Activated naive CD8-positive, alpha-beta T cell (primary cell): Measurements from ENCODE around the gene TACSTD2.
"Not testable (repeated sequence)": the region's sequence is repeated elsewhere in the genome, so short reads cannot be mapped to it uniquely, and the experiment has no call there.

ENCODE experiments used
- H3K27ac Mint-ChIP-seq: one replicate; pipeline ENCODE4 v1.8.0; 2021; ENCODE audit warnings: mixed read lengths
- H3K27me3 Mint-ChIP-seq: one replicate; pipeline ENCODE4 v1.8.0; 2021; ENCODE audit warnings: mixed read lengths
- H3K36me3 Mint-ChIP-seq: one replicate; pipeline ENCODE4 v1.8.0; 2021; ENCODE audit warnings: mixed read lengths
- H3K4me1 Mint-ChIP-seq: one replicate; pipeline ENCODE4 v1.8.0; 2021; ENCODE audit warnings: low read depth, mixed read lengths
- H3K4me3 Mint-ChIP-seq: one replicate; pipeline ENCODE4 v1.8.0; 2021; ENCODE audit warnings: mild to moderate bottlenecking, mixed read lengths
- H3K9me3 Mint-ChIP-seq: one replicate; pipeline ENCODE4 v1.8.0; 2021; ENCODE audit warnings: low read depth, mixed read lengths

The TACSTD2 gene, protein sequence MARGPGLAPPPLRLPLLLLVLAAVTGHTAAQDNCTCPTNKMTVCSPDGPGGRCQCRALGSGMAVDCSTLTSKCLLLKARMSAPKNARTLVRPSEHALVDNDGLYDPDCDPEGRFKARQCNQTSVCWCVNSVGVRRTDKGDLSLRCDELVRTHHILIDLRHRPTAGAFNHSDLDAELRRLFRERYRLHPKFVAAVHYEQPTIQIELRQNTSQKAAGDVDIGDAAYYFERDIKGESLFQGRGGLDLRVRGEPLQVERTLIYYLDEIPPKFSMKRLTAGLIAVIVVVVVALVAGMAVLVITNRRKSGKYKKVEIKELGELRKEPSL

DNA sequence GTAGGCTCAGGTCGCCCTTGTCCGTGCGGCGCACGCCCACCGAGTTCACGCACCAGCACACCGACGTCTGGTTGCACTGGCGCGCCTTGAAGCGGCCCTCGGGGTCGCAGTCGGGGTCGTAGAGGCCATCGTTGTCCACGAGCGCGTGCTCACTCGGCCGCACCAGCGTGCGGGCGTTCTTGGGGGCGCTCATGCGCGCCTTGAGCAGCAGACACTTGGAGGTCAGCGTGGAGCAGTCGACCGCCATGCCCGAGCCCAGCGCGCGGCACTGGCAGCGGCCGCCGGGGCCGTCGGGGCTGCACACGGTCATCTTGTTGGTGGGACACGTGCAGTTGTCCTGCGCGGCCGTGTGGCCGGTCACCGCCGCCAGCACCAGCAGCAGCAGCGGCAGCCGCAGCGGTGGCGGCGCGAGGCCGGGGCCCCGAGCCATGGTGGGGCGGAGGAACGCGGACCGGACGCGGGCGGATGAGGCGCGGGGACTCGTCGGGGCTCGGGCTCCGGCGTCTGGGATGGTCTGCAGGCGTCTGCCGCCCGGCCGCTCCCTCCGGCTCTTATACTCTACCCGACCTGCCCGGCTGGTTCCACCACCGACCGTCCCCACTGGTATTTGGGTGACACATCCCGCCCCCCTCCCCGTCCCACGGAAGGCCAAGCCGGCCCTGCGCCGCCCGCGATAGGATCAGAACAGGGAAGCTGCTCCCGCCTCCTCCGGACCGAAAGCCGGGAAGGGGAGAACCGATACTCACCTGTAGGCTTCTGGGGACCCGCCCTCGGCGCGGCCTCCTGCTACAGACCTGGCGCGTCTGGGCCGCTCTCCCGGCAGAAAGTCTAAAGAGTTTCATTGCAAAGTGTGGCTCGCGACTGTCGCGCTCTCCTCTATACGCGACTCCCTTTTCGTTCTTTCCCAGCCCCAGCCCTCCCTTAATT, at the start of gene TACSTD2:
TSS of gene TACSTD2 (minus strand) at position 526 of the 927 bp plus-strand sequence. CDS start at position 430, 96 bp downstream.
- Mint-ChIP-seq H3K9me3 (no peaks in the 10 kb centered on the region), H3K27ac (no peak within 1 kb of the TSS), H3K36me3 (peaks cover 3% of the 10 kb centered on the region), H3K4me1 (peaks cover 30% of the 10 kb centered on the region), H3K27me3 (peaks cover 42% of the 10 kb centered on the region), H3K4me3 (peak within 1 kb of the TSS; percentile 78)

DNA sequence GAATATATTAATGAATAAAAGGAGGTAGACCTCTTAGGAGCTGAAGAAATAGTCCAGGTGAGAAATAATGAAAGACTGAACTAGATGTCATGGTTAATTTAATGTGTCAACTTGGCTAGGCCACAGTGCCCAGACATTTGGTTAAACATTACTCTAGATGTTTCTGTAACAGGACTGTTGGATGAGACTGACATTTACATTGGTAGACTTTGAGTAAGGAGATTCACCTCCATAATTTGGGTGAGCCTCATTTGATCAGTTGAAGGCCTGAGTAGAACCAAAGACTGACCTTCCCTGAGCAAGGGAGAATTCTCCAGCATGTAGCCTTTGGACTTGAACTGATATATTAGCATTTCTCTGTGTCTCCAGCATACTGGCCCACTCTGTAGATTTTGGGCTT, 49.2 kb upstream of the TACSTD2 start:
- no peaks in the 10 kb centered on the region for H3K36me3 Mint-ChIP-seq
- H3K27me3 Mint-ChIP-seq = no peaks in the 10 kb centered on the region
- H3K4me3 Mint-ChIP-seq = no peak overlapping the region
- no peaks in the 10 kb centered on the region for H3K4me1 Mint-ChIP-seq
- no peaks in the 10 kb centered on the region for H3K9me3 Mint-ChIP-seq
- H3K27ac Mint-ChIP-seq = no peak overlapping the region

DNA sequence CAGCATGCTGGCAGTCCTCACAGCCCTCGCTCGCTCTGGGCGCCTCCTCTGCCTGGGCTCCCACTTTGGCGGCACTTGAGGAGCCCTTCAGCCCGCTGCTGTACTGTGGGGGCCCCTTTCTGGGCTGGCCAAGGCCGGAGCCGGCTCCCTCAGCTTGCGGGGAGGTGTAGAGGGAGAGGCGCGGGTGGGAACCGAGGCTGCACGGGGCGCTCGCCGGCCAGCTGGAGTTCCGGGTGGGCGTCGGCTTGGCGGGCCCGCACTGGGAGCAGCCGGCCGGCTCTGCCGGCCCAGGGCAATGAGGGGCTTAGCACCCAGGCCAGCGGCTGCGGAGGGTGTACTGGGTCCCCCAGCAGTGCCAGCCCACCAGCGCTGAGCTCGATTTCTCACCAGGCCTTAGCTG, 46.2 kb upstream of the TACSTD2 start:
- H3K4me1 Mint-ChIP-seq, H3K4me3 Mint-ChIP-seq, H3K36me3 Mint-ChIP-seq, H3K27me3 Mint-ChIP-seq, H3K27ac Mint-ChIP-seq, H3K9me3 Mint-ChIP-seq: not testable (repeated sequence)

DNA sequence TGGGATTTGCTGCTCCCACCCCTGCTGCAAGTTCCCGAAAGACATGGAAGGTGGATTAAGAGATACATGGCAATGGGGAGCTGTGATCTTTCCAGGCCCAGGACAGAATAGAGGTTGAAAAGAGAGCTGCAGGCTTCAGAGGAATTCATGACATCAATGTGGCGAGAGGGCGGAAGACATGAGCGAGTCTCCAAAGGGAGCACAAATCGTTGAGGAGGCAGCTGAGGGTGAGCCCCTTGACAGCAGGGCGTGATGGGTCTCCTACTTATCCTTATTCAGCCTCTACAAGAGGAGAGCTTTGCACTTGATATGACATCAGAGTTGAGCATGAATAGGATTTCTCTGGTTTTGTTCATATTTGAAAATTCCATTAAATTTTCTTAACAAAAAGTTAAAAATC, 45.5 kb upstream of the TACSTD2 start:
- Mint-ChIP-seq H3K4me1 (peaks cover 5% of the 10 kb centered on the region), H3K9me3 (no peaks in the 10 kb centered on the region), H3K4me3 (no peak overlapping the region), H3K27me3 (no peaks in the 10 kb centered on the region), H3K36me3 (no peaks in the 10 kb centered on the region), H3K27ac (no peak overlapping the region)

DNA sequence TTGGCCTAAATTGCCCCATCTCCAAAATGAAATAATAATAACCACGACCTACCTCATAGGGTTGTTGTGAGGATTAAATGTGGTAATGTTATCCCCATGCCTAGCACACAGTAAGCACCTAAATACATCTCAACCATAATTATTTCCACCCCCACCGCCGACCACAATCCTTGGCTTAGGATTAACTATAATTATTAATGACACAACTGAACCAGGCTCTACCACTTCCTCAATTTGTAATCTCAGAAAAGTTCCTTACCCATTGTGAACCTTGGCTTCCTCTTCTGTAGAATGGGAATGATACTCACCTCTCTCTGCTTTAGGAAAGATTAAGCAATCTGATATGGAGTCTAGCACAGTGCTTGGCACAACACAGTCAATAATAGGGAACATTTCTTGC, 44.3 kb upstream of the TACSTD2 start:
- H3K9me3 Mint-ChIP-seq = no peaks in the 10 kb centered on the region
- H3K4me1 Mint-ChIP-seq = peaks cover 5% of the 10 kb centered on the region
- H3K27me3 Mint-ChIP-seq = no peaks in the 10 kb centered on the region
- no peak overlapping the region for H3K4me3 Mint-ChIP-seq
- no peaks in the 10 kb centered on the region for H3K36me3 Mint-ChIP-seq
- no peak overlapping the region for H3K27ac Mint-ChIP-seq

DNA sequence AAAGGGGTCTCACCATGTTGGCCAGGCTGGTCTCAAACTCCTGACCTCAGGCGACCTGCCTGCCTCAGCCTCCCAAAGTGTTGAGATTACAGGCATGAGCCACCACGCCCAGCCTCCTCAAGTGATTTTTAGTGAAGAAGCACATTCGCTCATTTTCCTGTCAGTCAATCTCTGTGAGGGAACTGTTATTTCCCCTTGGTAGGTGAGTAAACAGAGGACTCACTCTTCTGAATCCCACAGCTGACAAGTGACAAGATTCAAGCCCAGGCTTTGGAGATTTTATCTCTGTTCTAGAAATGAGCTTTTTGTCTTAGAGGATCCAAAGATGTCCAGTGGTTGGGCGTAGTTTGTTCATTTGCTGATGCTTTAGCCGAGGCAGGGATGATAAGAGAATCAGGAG, 43.9 kb upstream of the TACSTD2 start:
- Mint-ChIP-seq H3K9me3 (no peaks in the 10 kb centered on the region), H3K4me1 (peaks cover 5% of the 10 kb centered on the region), H3K27me3 (peaks cover 2% of the 10 kb centered on the region)

DNA sequence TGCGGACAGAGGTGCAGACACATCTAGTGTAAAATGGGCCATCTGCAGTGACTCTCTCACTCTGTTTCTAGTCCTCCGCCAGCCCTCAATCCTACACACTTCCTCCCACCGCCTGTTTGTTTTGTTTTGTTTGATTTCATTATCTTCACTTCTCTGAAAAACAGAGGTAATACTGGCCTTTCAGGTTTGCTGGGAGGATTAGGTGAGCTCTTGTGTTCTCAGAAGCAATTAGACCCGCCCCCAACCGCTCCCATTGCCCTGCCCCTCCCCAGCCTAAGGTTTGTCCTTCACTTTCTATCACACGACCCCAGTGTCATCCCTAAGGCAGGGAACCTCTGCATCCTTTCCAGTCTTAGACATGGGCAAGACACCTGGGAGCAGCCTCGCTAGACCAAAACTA, 43.2 kb upstream of the TACSTD2 start:
- H3K9me3 Mint-ChIP-seq = no peaks in the 10 kb centered on the region
- H3K4me1 Mint-ChIP-seq = peaks cover 5% of the 10 kb centered on the region
- H3K27me3 Mint-ChIP-seq = peaks cover 2% of the 10 kb centered on the region
- no peaks in the 10 kb centered on the region for H3K36me3 Mint-ChIP-seq
- H3K27ac Mint-ChIP-seq = no peak overlapping the region
- no peak overlapping the region for H3K4me3 Mint-ChIP-seq

More for the DNA sequence above, 43.9 kb upstream of the TACSTD2 start:
- no peak overlapping the region for H3K27ac Mint-ChIP-seq
- H3K4me3 Mint-ChIP-seq = no peak overlapping the region
- H3K36me3 Mint-ChIP-seq = no peaks in the 10 kb centered on the region

DNA sequence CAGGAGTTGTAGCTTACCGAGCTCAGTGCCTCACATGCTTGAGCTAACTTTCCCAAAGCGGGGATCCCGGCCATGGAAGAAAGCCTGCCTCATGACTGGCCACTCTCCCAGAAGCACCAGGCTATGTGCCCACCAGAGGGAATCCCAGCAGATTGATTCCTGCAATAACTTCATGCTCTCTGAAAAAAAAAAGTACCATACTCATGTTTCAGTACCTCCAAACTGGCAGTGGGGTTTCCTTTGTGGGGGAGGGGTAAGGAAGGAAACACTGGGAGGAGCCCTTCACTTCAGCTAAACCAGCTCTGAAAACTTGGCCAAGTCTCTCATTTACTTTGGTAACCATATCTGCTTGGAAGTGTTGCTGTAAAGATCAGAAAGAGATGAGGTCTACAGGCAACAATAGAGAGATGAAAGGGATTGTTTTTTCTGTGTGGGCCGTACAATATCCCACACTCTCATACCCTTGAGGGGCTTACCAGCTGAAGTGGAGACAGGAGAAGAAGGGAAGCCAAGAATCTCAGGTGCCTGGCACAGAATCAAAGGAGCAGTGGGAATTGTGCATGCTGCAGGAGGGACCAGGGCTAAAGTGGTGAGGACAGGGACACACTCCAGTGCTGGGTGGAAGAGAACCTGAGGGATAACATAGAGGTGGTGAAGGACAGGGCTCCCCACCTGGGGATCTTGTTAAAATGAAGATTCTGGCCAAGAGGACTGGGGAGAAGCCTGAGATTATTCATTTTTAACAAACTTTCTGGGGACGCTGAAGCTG, 42.4 kb upstream of the TACSTD2 start:
- Mint-ChIP-seq H3K27me3 (peaks cover 3% of the 10 kb centered on the region), H3K36me3 (no peaks in the 10 kb centered on the region), H3K4me3 (no peak overlapping the region), H3K9me3 (no peaks in the 10 kb centered on the region), H3K4me1 (peaks cover 5% of the 10 kb centered on the region), H3K27ac (peak overlapping the region; percentile 29)

DNA sequence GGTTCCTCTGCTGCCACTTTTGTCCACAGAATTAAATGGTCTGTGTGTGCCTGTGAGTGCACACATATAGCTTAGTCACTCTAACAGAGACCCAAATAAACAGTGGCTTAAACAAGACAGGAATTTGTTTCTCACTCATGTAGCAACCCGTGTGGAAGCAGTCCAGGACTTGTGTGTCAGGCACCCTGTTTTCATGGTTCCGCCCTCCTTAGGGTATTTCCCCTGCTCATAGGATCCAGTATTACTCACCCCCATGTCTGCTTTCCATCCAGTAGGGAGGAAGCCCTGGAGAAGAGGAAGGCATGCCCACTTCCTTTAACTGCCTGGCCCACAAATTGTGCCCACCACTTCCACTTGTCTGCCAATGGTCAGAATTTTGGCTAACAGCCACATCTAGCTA, 41.3 kb upstream of the TACSTD2 start:
- Mint-ChIP-seq H3K4me1 (peaks cover 5% of the 10 kb centered on the region), H3K27ac (no peak overlapping the region), H3K36me3 (no peaks in the 10 kb centered on the region), H3K27me3 (peaks cover 6% of the 10 kb centered on the region), H3K4me3 (no peak overlapping the region), H3K9me3 (no peaks in the 10 kb centered on the region)

DNA sequence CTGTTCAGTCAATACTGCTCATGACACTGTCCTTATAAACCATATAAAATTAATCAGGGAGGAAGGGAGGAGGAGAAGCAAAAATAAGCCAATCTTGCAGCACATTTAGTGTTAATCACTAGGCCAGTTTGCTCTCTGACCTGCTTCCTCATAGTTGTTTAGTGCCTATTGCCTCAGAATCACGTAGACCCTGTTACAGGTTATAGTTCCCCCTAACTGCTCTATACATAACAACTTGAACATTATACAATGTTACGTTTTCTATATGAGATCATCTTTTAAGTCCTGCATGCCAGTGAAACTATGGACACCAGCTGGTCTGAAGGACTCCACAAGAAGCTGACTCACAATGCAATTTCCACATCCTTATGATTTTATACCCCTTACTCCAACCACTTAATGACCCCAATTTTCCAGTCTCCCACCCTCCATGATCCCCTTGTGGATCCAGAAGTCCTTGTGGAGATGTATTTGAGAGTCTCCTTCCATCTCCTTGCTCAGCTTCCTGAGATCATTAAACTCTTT, 34.9 kb upstream of the TACSTD2 start:
- Mint-ChIP-seq H3K36me3 (no peaks in the 10 kb centered on the region), H3K4me1 (no peaks in the 10 kb centered on the region), H3K27me3 (peaks cover 30% of the 10 kb centered on the region), H3K4me3 (no peak overlapping the region), H3K27ac (no peak overlapping the region), H3K9me3 (peaks cover 3% of the 10 kb centered on the region)

DNA sequence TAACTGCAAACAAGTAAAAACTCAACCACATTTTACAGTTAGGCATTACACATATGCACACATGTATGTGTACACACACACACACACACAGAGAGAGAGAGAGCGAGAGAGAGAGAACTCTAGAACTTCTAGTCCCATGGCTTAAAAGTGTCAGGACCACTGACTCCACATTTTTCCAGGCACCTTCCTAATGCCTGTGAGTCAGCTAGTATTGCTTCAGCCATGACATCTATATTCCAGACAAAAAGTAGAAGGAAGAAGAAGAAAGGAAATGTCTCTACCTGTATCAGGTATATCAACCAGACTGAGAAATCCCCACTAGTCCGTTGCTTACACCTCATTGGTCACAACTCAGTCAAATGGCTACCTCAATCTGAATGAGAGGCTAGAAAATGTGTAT, 31.9 kb upstream of the TACSTD2 start:
- no peak overlapping the region for H3K27ac Mint-ChIP-seq
- peaks cover 31% of the 10 kb centered on the region for H3K27me3 Mint-ChIP-seq
- H3K36me3 Mint-ChIP-seq = peaks cover 7% of the 10 kb centered on the region
- H3K4me1 Mint-ChIP-seq = no peaks in the 10 kb centered on the region
- no peak overlapping the region for H3K4me3 Mint-ChIP-seq
- H3K9me3 Mint-ChIP-seq = peaks cover 14% of the 10 kb centered on the region

DNA sequence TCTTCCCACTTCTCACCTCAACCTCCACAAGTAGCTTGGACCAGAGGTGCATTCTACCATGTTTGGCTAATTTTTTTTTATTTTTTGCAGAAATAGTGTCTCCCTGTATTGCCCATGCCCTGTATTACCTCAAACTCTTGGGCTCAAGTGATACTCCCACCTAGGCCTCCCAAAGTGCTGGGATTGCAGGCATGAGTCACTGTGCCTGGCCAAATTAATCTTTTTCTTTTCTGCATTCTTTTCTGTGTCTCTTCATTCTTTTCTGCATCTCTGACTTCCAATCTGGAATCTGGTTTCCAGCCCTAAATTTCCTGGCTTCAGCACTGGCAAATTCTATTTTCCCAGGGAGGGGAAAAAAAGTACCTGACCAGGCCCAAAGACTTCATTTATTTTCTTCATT, 31.2 kb upstream of the TACSTD2 start:
- peaks cover 31% of the 10 kb centered on the region for H3K27me3 Mint-ChIP-seq
- no peaks in the 10 kb centered on the region for H3K4me1 Mint-ChIP-seq
- H3K27ac Mint-ChIP-seq = no peak overlapping the region
- H3K9me3 Mint-ChIP-seq = peaks cover 17% of the 10 kb centered on the region
- peaks cover 8% of the 10 kb centered on the region for H3K36me3 Mint-ChIP-seq
- H3K4me3 Mint-ChIP-seq = no peak overlapping the region

DNA sequence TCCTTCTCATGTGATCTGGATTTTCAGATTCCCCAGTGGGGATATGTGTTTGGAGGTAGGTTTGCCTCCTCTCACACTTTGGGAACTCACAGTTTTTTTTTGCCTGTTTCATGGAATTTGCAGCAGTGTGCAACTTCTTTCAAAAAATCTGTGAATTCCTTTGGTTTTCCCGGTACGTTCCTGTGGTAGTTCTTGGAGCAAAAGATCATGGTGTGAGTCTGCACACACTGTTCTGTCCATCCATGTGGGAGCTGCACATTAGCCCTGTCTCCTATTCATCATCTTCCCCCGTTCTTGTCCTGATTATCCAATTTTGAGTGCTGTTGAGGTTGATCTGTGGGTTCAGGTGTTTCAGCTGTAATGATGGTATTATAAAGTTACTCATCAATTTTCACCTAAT, 30.3 kb upstream of the TACSTD2 start:
- peaks cover 8% of the 10 kb centered on the region for H3K36me3 Mint-ChIP-seq
- H3K27me3 Mint-ChIP-seq = peaks cover 31% of the 10 kb centered on the region
- H3K4me3 Mint-ChIP-seq = no peak overlapping the region
- H3K9me3 Mint-ChIP-seq = peaks cover 14% of the 10 kb centered on the region
- H3K4me1 Mint-ChIP-seq = no peaks in the 10 kb centered on the region
- H3K27ac Mint-ChIP-seq = no peak overlapping the region

DNA sequence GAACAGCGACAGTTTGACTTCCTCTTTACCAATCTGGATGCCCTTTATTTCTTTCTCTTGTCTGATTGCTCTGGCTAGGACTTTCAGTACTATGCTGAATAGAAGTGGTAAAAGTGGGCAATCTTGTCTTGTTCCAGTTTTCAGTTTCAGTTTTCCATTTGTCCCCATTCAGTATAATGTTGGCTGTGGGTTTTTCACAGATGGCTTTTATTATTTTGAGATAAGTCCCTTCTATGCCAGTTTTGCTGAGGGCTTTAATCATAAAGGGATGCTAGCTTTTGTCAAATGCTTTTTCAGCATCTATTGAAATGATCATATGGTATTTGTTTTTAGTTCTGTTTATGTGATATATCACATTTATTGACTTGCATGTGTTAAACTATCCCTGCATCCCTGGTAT, 24.9 kb upstream of the TACSTD2 start:
- not testable (repeated sequence) for H3K4me1 Mint-ChIP-seq, H3K4me3 Mint-ChIP-seq, H3K27ac Mint-ChIP-seq, H3K36me3 Mint-ChIP-seq
- Mint-ChIP-seq H3K9me3 (peaks cover 18% of the 10 kb centered on the region), H3K27me3 (peaks cover 27% of the 10 kb centered on the region)

DNA sequence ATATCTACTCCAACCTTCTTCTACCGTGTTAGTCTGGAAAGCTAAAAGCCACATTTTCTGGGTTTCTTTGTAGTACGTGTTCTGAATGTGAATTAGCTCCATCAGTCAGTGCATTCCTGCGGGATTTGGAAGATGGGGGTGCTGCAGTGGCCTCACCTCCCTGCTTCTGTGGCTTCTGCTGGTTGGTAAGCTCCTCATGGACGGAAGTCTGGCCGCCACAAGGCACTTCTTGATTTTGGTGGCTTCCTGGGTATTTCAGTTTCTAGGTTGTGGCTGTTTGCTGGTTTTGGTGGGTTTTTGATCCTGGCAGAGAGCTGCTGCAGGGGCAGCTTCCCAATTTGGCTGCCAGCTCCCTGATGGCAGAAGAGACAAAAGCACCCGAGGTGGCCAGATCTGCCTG, 20.9 kb upstream of the TACSTD2 start:
- Mint-ChIP-seq H3K36me3 (no peaks in the 10 kb centered on the region), H3K27me3 (peaks cover 22% of the 10 kb centered on the region), H3K4me1 (peaks cover 6% of the 10 kb centered on the region), H3K9me3 (peaks cover 4% of the 10 kb centered on the region), H3K4me3 (no peak overlapping the region), H3K27ac (no peak overlapping the region)
